Nucleus accumbens (tissue), 56 donors: ENCODE results near the gene CDH5.

ENCODE experiments used
- DNase-seq, 56 donors: peaks; one replicate each; lab custom pipeline; 2025; lab: John Stamatoyannopoulos, UW

Gene CDH5

GRCh38 chr16:66346221-66346620 is 20.3 kb upstream of the CDH5 start:
- no peak for DNase-seq

GRCh38 chr16:66352304-66352703 is 14.2 kb upstream of the CDH5 start:
- DNase-seq = no peak

- DNase-seq = no peak
Measured at GRCh38 chr16:66353055-66353454, 13.4 kb upstream of the CDH5 start.

DNA sequence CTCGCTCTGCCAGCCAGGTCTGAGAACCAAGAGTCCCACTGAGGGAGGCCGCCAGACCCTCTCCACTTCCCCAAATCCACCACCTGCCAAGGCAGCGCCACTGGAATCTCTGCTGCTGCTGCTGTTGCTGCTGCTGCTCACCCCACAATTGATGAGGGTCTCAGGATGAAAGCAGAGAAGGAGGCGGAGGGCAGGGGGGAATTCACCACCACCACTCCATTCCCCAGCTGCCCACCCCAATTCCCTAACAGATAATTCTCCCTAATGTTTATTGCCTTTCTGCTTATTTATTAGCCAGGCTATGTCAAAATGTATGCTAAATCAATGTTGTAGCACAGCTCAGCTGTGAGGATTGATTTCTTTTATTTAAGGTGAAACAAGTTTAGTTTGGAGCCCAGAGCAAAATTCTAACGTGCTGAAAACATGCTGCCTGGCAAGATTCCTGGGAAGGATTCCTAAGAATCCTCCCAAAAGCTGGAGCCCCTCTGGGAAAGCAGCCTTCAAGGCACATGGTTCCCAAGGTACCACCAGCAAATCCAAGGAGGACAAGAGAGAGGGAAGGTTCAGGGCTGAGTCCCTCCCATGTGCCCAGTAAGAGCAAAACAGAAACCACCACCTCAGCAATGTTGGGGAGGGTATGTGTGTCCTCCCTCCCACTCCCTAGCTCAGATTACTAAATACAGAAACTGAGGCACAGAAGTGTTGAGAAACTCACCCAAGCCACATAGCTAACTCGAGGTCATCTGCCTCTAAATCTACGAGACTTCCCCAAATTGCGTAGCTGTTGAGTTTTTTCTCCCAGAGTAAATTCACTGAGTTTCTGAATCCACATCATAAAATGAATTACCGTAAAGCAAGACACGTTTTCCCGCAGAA is 12.2 kb upstream of the CDH5 start:
- no peak for DNase-seq

- DNase-seq = no peak
Measured at GRCh38 chr16:66355526-66355925, 11.0 kb upstream of the CDH5 start.

- DNase-seq = peak in 18 of 56 donors; percentile 4 to 57 (median 14)
Measured at GRCh38 chr16:66357523-66357928, 9.0 kb upstream of the CDH5 start.

- no peak for DNase-seq
Measured at GRCh38 chr16:66358231-66358630, 8.3 kb upstream of the CDH5 start.

GRCh38 chr16:66359012-66359411 is 7.5 kb upstream of the CDH5 start:
- no peak for DNase-seq

DNA sequence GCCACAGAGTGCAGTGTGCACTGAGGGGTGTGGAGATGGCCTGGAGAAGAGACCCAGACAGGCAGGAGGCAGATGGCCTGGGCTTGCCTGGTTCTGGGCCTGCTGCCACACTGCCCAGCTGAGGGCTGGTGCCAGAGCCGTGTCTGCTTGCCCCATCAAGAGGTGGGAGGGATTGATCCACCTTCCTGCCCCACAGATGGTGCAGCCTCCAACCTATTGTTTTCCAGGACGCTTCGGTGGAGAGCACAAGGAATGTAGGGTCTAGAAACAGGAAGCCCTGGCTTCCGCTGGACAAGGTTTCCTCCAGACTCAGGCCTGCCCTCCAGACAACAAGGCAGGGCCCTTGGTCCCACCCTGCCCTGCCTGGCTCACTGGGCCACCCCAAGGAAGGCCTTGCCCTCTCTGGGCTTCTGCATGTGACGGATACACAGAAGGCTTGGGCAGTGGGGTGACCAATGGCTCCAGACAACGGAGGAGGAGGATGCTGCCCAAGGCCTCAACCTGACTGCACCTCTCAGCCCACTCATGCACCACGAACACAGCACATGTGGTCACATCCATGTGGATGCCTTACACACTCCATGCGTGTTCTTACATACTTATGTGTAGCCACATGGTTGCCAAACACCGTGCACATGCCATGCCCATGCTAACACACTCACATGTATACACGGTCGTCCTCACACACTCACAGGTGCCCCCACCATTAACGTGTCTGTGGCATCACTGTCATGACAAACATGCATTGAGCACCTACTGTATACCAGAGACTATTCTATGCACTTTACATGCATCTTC is 6.5 kb upstream of the CDH5 start:
- DNase-seq = no peak

DNA sequence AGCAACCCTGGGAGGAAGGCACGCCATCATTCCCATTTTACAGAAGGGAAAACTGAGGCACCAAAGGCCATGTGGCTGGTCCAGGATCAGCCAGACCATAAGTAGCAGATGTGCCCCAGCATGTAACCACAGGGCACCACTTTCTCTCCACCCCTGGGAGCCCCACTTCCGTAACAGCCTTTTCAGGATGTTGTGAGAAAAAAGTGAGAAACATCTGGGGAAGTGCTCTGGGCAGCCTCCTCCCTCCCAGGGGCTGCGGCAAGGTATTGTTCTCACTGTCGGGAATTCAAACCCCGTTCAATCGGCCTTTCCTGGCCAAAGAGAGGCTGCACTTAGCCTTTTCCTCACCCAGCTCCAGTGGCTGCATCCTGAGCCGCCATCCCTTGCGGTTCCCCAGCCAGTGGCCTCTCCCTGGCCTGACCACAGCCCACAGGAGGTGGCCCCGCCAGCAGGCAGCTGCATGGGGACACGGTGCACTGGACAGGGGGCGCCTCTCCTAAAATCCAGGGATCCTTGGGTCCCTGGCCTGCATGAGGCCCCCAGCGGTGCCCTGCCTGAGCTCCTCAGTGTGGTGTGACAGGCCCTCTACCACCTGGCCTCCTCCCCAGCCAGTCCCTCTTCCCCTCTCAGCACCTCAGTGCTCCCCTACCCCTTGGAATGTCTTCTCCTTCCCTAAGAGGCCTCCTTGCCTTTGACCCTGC is 5.7 kb upstream of the CDH5 start:
- no peak for DNase-seq

DNA sequence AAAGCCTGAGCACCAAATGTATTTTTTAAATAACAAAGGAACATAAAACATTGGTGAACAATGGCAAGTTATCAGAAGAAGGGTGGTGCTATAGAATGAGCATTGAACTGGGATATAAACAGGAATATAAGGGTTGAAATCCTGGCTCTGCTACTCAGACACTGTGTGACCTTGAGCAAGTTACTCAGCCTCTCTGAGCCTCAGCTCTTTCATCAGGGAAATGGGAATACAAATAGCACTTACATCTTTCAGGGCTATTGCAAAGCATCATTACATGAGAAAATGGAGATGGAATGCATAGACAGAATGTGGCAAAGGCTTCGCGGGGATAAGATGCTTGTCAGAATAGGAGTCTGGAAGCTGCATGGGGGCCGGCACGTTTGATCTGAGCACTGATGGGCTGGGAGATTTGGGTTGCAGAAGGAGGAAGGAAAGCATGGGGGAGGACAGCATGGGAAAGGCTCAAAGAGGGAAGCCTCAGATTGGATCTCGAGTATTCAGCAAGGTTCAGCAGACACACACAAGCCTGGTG is 4.8 kb upstream of the CDH5 start:
- no peak for DNase-seq

DNA sequence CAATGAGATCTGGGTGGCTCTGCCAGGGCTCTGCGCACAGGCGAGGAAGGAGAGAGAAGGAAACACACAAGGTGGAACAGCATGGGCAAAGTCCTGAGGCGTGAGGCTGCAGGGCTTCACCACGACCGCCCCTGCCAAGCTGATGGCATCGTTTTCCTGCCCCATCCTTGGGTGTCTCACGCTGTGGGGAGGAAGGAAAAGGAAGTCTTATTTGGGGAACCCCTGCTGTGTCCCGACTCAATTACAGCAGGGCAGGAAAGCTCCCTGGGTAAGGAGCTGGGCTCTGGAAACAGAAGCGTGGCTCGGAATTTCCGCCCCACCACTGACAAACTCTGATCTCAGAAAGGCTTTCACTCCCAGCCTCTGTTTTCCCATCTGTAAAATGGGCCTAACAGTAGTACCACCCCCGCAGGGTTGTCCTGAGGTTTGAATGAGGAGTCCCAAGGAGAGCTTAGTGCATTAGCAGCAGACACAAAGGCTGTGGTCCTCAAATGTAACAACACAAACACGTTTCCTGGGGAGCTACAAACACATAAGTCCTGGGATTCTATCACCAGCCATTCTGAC is 3.2 kb upstream of the CDH5 start:
- DNase-seq = no peak

- DNase-seq = no peak
Measured at GRCh38 chr16:66364117-66364958, 2.2 kb upstream of the CDH5 start.

- DNase-seq = no peak
Measured at GRCh38 chr16:66364959-66365306, 1.6 kb upstream of the CDH5 start.

- DNase-seq = no peak
Measured at GRCh38 chr16:66365651-66366050, 840 bp upstream of the CDH5 start.

- no peak for DNase-seq
Measured at GRCh38 chr16:66367968-66368891, 1.7 kb downstream of the CDH5 start.

DNA sequence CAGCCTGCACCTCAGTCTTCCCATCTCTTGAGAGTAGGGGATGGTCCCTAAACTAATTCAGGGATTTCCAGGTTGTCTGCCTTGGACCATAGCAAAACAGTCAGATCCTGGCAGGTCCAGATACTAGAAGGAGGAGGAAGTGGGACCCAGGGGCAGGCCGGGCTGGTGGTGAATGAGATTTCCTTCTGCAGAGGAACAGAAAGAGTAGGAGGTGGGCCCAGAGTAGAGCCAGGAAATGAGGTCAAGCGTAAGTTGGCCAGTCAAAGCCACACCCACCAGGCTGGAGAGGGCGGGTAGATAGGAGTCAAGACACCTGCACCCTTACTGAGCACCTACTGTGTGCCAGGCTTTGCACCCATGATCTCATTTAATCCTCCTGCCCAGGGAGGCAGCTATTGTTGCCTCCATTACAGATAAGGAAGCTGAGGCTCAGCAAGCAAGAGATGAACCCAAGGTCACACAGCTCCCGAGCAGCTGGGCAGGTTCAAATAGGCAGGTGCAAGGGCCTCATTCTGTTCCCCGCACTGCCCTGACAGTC is 2.6 kb downstream of the CDH5 start:
- DNase-seq = peak in 1 of 56 donors; percentile 7
